CD14-positive monocyte (primary cell): Measurements from ENCODE around the gene RAI1. TPM values are rescaled to one million over a fixed set of nuclear protein-coding genes. Genes with fewer than 3 reads are reported as not detected.

Source experiments
- DNase-seq, 3 donors: peaks; one replicate each; pipeline ENCODE4 v3.0.0-alpha.2; 2011 to 2022
- H2AFZ ChIP-seq: 2 replicates; pipeline ENCODE4 v1.6.0; 2012; ENCODE audit warnings: mild to moderate bottlenecking, low read depth, low read length, inconsistent platforms; ENCODE audit not compliant: insufficient read depth, poor library complexity, severe bottlenecking
- H3K27ac ChIP-seq, 2 donors: 1 replicate in 1 of 2; 2 replicates in 1 of 2; pipeline ENCODE4 v1.5.1; 2012 to 2013; ENCODE audit warnings: low read length in 2 of 2, control low read depth in 1 of 2, inconsistent platforms in 1 of 2, low read depth in 1 of 2, mild to moderate bottlenecking in 1 of 2
- H3K27me3 ChIP-seq, 2 donors: one replicate each; pipeline versions ENCODE4 v1.6.0 to v1.6.1; 2011 to 2013; ENCODE audit warnings: low read length in 2 of 2; ENCODE audit not compliant: control insufficient read depth in 2 of 2, insufficient read depth in 2 of 2
- H3K36me3 ChIP-seq, 2 donors: replicated peaks in 1 of 2; 1 replicate in 1 of 2; 2 replicates in 1 of 2; pipeline versions ENCODE4 v1.5.1 to v1.6.1; 2012 to 2013; ENCODE audit warnings: low read length in 2 of 2, control low read depth in 1 of 2, inconsistent platforms in 1 of 2, mild to moderate bottlenecking in 1 of 2; ENCODE audit not compliant: insufficient read depth in 2 of 2, control insufficient read depth in 1 of 2
- H3K4me1 ChIP-seq, 2 donors: 1 replicate in 1 of 2; 2 replicates in 1 of 2; pipeline versions ENCODE4 v1.5.1 to v1.6.1; 2012 to 2013; ENCODE audit warnings: low read length in 2 of 2, control low read depth in 1 of 2, inconsistent platforms in 1 of 2, mild to moderate bottlenecking in 1 of 2, moderate library complexity in 1 of 2; ENCODE audit not compliant: insufficient read depth in 2 of 2, control insufficient read depth in 1 of 2
- H3K4me2 ChIP-seq: replicated peaks from 2 replicates; pipeline ENCODE3; 2012; ENCODE audit warnings: low read length, moderate library complexity, mild to moderate bottlenecking; ENCODE audit not compliant: poor library complexity, severe bottlenecking; ENCODE audit errors: extremely low read depth
- H3K4me3 ChIP-seq, 3 experiments: fragments of 200-600 bp in 1 of 3; sonication (generic) in 1 of 3; replicated peaks in 1 of 3; 1 replicate in 2 of 3; 2 replicates in 1 of 3; pipeline ENCODE4 v1.5.1; 2011 to 2013; ENCODE audit warnings: low read length in 3 of 3, mild to moderate bottlenecking in 3 of 3, control low read depth in 2 of 3, low read depth in 2 of 3, inconsistent platforms in 1 of 3, moderate library complexity in 1 of 3
- H3K79me2 ChIP-seq: 2 replicates; pipeline ENCODE4 v1.6.0; 2012; ENCODE audit warnings: mild to moderate bottlenecking, control low read depth, inconsistent platforms, low read length, moderate library complexity; ENCODE audit not compliant: insufficient read depth
- H3K9ac ChIP-seq: 2 replicates; pipeline ENCODE4 v1.6.0; 2017; ENCODE audit warnings: low read length, mild to moderate bottlenecking; ENCODE audit not compliant: insufficient read depth, poor library complexity, severe bottlenecking
- H3K9me3 ChIP-seq, 2 donors: replicated peaks in 1 of 2; 1 replicate in 1 of 2; 2 replicates in 1 of 2; pipeline versions ENCODE4 v1.5.1 to v1.6.1; 2012 to 2013; ENCODE audit warnings: low read length in 2 of 2, control low read depth in 1 of 2; ENCODE audit not compliant: control insufficient read depth in 1 of 2, insufficient read depth in 1 of 2
- H4K20me1 ChIP-seq: 2 replicates; pipeline ENCODE4 v1.6.0; 2012; ENCODE audit warnings: mild to moderate bottlenecking, low read length, control low read depth, moderate library complexity; ENCODE audit not compliant: insufficient read depth
- H3K27ac Mint-ChIP-seq, 7 donors: one replicate each; pipeline ENCODE4 v1.8.0; 2020; ENCODE audit warnings: mild to moderate bottlenecking in 7 of 7, mixed read lengths in 7 of 7, moderate library complexity in 6 of 7, inconsistent platforms in 2 of 7
- H3K27me3 Mint-ChIP-seq, 3 donors: one replicate each; pipeline ENCODE4 v1.8.0; 2021 to 2022; ENCODE audit warnings: low read depth in 3 of 3, mild to moderate bottlenecking in 3 of 3, mixed read lengths in 3 of 3, moderate library complexity in 3 of 3, inconsistent platforms in 1 of 3
- H3K36me3 Mint-ChIP-seq, 2 donors: one replicate each; pipeline ENCODE4 v1.8.0; 2020; ENCODE audit warnings: mixed read lengths in 2 of 2, inconsistent platforms in 1 of 2, mild to moderate bottlenecking in 1 of 2
- H3K4me1 Mint-ChIP-seq: one replicate; pipeline ENCODE4 v1.8.0; 2020; ENCODE audit warnings: mild to moderate bottlenecking, mixed read lengths
- H3K4me3 Mint-ChIP-seq, 2 donors: one replicate each; pipeline ENCODE4 v1.8.0; 2020; ENCODE audit warnings: mild to moderate bottlenecking in 2 of 2, mixed read lengths in 2 of 2, moderate library complexity in 1 of 2
- H3K9me3 Mint-ChIP-seq, 7 donors: one replicate each; pipeline ENCODE4 v1.8.0; 2020 to 2022; ENCODE audit warnings: mixed read lengths in 7 of 7, mild to moderate bottlenecking in 6 of 7, moderate library complexity in 6 of 7, inconsistent platforms in 2 of 7
- WGBS: methylation state at CpG from one replicate; pipeline ENCODE4 v1.1.5; 2013; ENCODE audit warnings: missing lambda C conversion rate; ENCODE audit not compliant: insufficient coverage; 5-methylcytosine and 5-hydroxymethylcytosine counted together
- intact Hi-C, 2 donors: fragments of 100-400 bp; cut with micrococcal nuclease; formaldehyde crosslinking; loops; one replicate each; pipeline versions ENCODE4 v1.15.0 to v1.15.1; 2023
- polyA plus RNA-seq, 3 donors: library from polyadenylated mRNA; depleted of rRNA in 1 of 3; unstranded in 2 of 3; stranded (reverse) in 1 of 3; fragments of 300-500 nt in 2 of 3; fragments of >200 nt in 1 of 3; fragmentation: Illumina TruSeq in 2 of 3; gene quantifications; 1 replicate in 2 of 3; 2 replicates in 1 of 3; pipeline ENCODE4 v1.2.3, GENCODE V29; 2012 to 2021
- TF ChIP-seq, protein P1 (sequence below): fragments of 200-600 bp; IDR thresholded peaks from one replicate; pipeline ENCODE4 v1.8.0; 2022; ENCODE audit warnings: antibody characterized with exemption, mild to moderate bottlenecking

RAI1 gene
- polyA plus RNA-seq, 3 donors = 0.89 to 4.4 (median 1.5) TPM

DNA sequence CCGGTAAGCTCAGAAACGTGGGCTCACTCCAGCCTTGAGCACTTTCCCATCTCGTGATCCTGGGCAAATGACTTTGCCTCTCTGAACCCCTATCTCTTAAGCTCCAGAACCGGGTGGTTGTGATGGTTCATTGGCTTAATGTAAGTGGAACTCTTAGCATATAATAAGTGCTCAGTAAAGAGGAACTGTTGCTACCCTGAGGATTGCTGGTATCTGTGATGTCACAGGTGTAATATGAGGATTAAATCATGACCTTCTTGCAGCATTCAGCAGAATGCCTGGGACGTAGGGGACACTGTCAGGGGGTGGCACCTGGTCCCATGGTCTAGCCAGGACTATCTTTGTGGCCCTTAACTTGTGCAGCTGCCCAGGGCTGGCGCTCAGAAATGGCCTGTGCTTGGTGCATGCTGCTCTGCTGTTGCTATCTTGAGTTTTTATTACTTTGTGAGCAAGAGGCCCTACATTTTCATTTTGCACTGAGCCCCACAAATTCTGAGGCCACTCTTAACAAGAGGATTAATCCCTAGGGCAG, 86.7 kb downstream of the RAI1 start:
- DNase-seq = no peak
- 100% methylated on average over 1 of the region's 6 CpGs for WGBS
- Histone ChIP-seq H3K4me3 (no peak overlapping the region), H3K4me1 (no peaks in the 10 kb centered on the region), H3K27me3 (no peaks in the 10 kb centered on the region), H2AFZ (no peak overlapping the region), H3K79me2 (peaks cover 5% of the 10 kb centered on the region), H3K4me2 (no peak overlapping the region), H3K9ac (no peak overlapping the region), H3K36me3 (peaks cover 0 to 15% of the 10 kb centered on the region in 2 donors), H3K27ac (no peak overlapping the region), H3K9me3 (no peaks in the 10 kb centered on the region), H4K20me1 (peaks cover 76% of the 10 kb centered on the region)
- Mint-ChIP-seq H3K9me3 (no peaks in the 10 kb centered on the region), H3K27me3 (peaks cover 0 to 2% (median 1%) of the 10 kb centered on the region in 3 donors), H3K4me3 (no peak overlapping the region), H3K4me1 (peaks cover 9% of the 10 kb centered on the region), H3K36me3 (peaks cover 13 to 15% of the 10 kb centered on the region in 2 donors), H3K27ac (peak overlapping the region in 2 of 7 donors; percentile 5 to 41)
- intact Hi-C loops = no loop called here
- TF ChIP-seq, protein P1, sequence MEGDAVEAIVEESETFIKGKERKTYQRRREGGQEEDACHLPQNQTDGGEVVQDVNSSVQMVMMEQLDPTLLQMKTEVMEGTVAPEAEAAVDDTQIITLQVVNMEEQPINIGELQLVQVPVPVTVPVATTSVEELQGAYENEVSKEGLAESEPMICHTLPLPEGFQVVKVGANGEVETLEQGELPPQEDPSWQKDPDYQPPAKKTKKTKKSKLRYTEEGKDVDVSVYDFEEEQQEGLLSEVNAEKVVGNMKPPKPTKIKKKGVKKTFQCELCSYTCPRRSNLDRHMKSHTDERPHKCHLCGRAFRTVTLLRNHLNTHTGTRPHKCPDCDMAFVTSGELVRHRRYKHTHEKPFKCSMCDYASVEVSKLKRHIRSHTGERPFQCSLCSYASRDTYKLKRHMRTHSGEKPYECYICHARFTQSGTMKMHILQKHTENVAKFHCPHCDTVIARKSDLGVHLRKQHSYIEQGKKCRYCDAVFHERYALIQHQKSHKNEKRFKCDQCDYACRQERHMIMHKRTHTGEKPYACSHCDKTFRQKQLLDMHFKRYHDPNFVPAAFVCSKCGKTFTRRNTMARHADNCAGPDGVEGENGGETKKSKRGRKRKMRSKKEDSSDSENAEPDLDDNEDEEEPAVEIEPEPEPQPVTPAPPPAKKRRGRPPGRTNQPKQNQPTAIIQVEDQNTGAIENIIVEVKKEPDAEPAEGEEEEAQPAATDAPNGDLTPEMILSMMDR = no peak

DNA sequence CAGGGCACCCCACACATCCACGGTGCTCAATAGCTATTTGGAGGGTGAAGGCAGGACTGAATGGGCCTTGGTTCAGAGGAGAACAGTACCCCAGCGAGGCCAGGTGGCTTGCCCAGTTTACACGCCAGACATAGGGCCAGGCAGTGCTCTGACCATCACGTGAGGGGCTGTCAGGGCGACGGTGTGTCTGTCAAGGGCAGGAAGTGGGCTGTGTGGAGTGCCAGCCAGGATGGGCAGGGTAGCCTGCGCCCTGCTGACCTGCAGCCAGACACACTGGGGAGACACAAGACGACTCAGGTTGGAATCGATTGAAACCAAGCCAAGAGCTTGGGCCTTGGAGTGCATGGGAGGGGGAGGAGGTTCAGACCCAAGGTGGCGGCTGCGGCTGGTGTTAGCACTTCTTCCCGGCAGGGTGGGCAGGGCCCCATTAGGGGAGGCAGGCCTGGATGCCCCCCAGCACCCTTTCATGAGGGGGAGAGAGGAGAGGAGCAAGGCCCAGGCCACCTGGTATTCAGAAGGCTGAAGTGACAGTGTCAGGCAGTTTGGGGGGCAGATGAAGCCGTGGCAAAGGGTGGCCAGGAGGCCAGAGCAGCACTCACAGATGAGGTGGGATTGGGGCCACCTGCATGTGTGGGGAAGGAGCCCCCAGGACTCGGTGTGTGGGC, 87.3 kb downstream of the RAI1 start:
- Histone ChIP-seq H3K4me1 (no peaks in the 10 kb centered on the region), H3K27ac (no peak overlapping the region), H3K9me3 (no peaks in the 10 kb centered on the region), H3K4me3 (no peak overlapping the region), H2AFZ (no peak overlapping the region), H4K20me1 (peaks cover 76% of the 10 kb centered on the region), H3K36me3 (peaks cover 0 to 15% of the 10 kb centered on the region in 2 donors), H3K79me2 (peaks cover 5% of the 10 kb centered on the region), H3K27me3 (no peaks in the 10 kb centered on the region), H3K4me2 (no peak overlapping the region), H3K9ac (no peak overlapping the region)
- H3K27me3 Mint-ChIP-seq = peaks cover 0 to 2% (median 1%) of the 10 kb centered on the region in 3 donors
- intact Hi-C loops = no loop called here
- H3K9me3 Mint-ChIP-seq = no peaks in the 10 kb centered on the region
- TF ChIP-seq, protein P1 = no peak
- peaks cover 13 to 14% of the 10 kb centered on the region in 2 donors for H3K36me3 Mint-ChIP-seq
- H3K4me3 Mint-ChIP-seq = no peak overlapping the region
- no peak for DNase-seq
- peaks cover 8% of the 10 kb centered on the region for H3K4me1 Mint-ChIP-seq
- WGBS = 57% methylated on average over 10 of the region's 14 CpGs
- H3K27ac Mint-ChIP-seq = peak overlapping the region in 4 of 7 donors; percentile 0 to 67 (median 23)
